Measurements from ENCODE around the gene RPLP1.

The RPLP1 gene

GRCh38 chr15:69486481-69487110, 34.0 kb downstream of the RPLP1 start:
- TF ChIP-seq REST (IDR thresholded peaks at IDR 0.05; ENCODE audit: low read depth) = no peak
- TF ChIP-seq RAD21 (IDR thresholded peaks at IDR 0.05; ENCODE audit: low read depth) = no peak
- TF ChIP-seq ZBTB7A (IDR thresholded peaks at IDR 0.05; ENCODE audit: low read depth) = no peak
- no peak for TF ChIP-seq FOXM1 (IDR thresholded peaks at IDR 0.05; ENCODE audit: borderline replicate concordance, low read depth)
- no peak for TF ChIP-seq CEBPB (IDR thresholded peaks at IDR 0.05)
- no peak for TF ChIP-seq USF1 (IDR thresholded peaks at IDR 0.05)
- TF ChIP-seq YY1 (IDR thresholded peaks at IDR 0.05; ENCODE audit: low read depth) = no peak
- TF ChIP-seq EGR1 (IDR thresholded peaks at IDR 0.05) = no peak
- TF ChIP-seq MAX (IDR thresholded peaks at IDR 0.05) = no peak
- TF ChIP-seq TAF1 (IDR thresholded peaks at IDR 0.05; ENCODE audit: low read depth) = no peak
- no peak for TF ChIP-seq TEAD4 (IDR thresholded peaks at IDR 0.05)
- no peak for TF ChIP-seq NFIC (IDR thresholded peaks at IDR 0.05)
- TF ChIP-seq EP300 (IDR thresholded peaks at IDR 0.05; ENCODE audit: borderline replicate concordance) = no peak
- no peak for TF ChIP-seq CREB1 (IDR thresholded peaks at IDR 0.05; ENCODE audit: low read depth)

- TF ChIP-seq FOXM1 (IDR thresholded peaks at IDR 0.05; ENCODE audit: borderline replicate concordance, low read depth) (no peak), NFIC (IDR thresholded peaks at IDR 0.05) (no peak), TAF1 (IDR thresholded peaks at IDR 0.05; ENCODE audit: low read depth) (no peak), EGR1 (IDR thresholded peaks at IDR 0.05) (no peak), CEBPB (IDR thresholded peaks at IDR 0.05) (no peak), EP300 (IDR thresholded peaks at IDR 0.05; ENCODE audit: borderline replicate concordance) (no peak), RAD21 (IDR thresholded peaks at IDR 0.05; ENCODE audit: low read depth) (no peak), CREB1 (IDR thresholded peaks at IDR 0.05; ENCODE audit: low read depth) (no peak), ZBTB7A (IDR thresholded peaks at IDR 0.05; ENCODE audit: low read depth) (no peak)
Measured at GRCh38 chr15:69489073-69489571, 36.5 kb downstream of the RPLP1 start.

- TF ChIP-seq EGR1 (IDR thresholded peaks at IDR 0.05) (no peak), MAX (IDR thresholded peaks at IDR 0.05) (no peak), RAD21 (IDR thresholded peaks at IDR 0.05; ENCODE audit: low read depth) (no peak), EP300 (IDR thresholded peaks at IDR 0.05; ENCODE audit: borderline replicate concordance) (no peak), TAF1 (IDR thresholded peaks at IDR 0.05; ENCODE audit: low read depth) (no peak), CEBPB (IDR thresholded peaks at IDR 0.05) (no peak), FOXM1 (IDR thresholded peaks at IDR 0.05; ENCODE audit: borderline replicate concordance, low read depth) (no peak), TCF12 (IDR thresholded peaks at IDR 0.05; ENCODE audit: low read depth) (no peak), ZBTB7A (IDR thresholded peaks at IDR 0.05; ENCODE audit: low read depth) (no peak), NFIC (IDR thresholded peaks at IDR 0.05) (no peak)
Measured at GRCh38 chr15:69490356-69491037, 37.9 kb downstream of the RPLP1 start.

- TF ChIP-seq REST (IDR thresholded peaks at IDR 0.05; ENCODE audit: low read depth) (no peak), TAF1 (IDR thresholded peaks at IDR 0.05; ENCODE audit: low read depth) (no peak), TCF12 (IDR thresholded peaks at IDR 0.05; ENCODE audit: low read depth) (no peak), FOXM1 (IDR thresholded peaks at IDR 0.05; ENCODE audit: borderline replicate concordance, low read depth) (no peak), CEBPB (IDR thresholded peaks at IDR 0.05) (no peak), CREB1 (IDR thresholded peaks at IDR 0.05; ENCODE audit: low read depth) (no peak), NFIC (IDR thresholded peaks at IDR 0.05) (no peak), YY1 (IDR thresholded peaks at IDR 0.05; ENCODE audit: low read depth) (no peak), MAX (IDR thresholded peaks at IDR 0.05) (no peak), ZBTB7A (IDR thresholded peaks at IDR 0.05; ENCODE audit: low read depth) (no peak), TEAD4 (IDR thresholded peaks at IDR 0.05) (no peak), USF1 (IDR thresholded peaks at IDR 0.05) (no peak), EP300 (IDR thresholded peaks at IDR 0.05; ENCODE audit: borderline replicate concordance) (no peak), RAD21 (IDR thresholded peaks at IDR 0.05; ENCODE audit: low read depth) (no peak), EGR1 (IDR thresholded peaks at IDR 0.05) (no peak)
Measured at GRCh38 chr15:69491038-69491505, 38.5 kb downstream of the RPLP1 start.

GRCh38 chr15:69493406-69493805, 40.8 kb downstream of the RPLP1 start:
- TF ChIP-seq CREB1 (IDR thresholded peaks at IDR 0.05; ENCODE audit: low read depth) (no peak), TEAD4 (IDR thresholded peaks at IDR 0.05) (no peak), FOXM1 (IDR thresholded peaks at IDR 0.05; ENCODE audit: borderline replicate concordance, low read depth) (no peak), CEBPB (IDR thresholded peaks at IDR 0.05) (no peak), EGR1 (IDR thresholded peaks at IDR 0.05) (no peak), USF1 (IDR thresholded peaks at IDR 0.05) (no peak), EP300 (IDR thresholded peaks at IDR 0.05; ENCODE audit: borderline replicate concordance) (no peak), RAD21 (IDR thresholded peaks at IDR 0.05; ENCODE audit: low read depth) (no peak), REST (IDR thresholded peaks at IDR 0.05; ENCODE audit: low read depth) (no peak), YY1 (IDR thresholded peaks at IDR 0.05; ENCODE audit: low read depth) (no peak), ZBTB7A (IDR thresholded peaks at IDR 0.05; ENCODE audit: low read depth) (no peak)
